ENCODE results near the gene ACAD9.

ACAD9 gene

GRCh38 chr3:128881576-128881975, 2.2 kb downstream of the ACAD9 start:
- no peak overlapping the region for H3K4me3 ChIP-seq (ENCODE audit: low read depth, low read length)
- no peak for TF ChIP-seq CTCF (IDR thresholded peaks at IDR 0.05; ENCODE audit: borderline replicate concordance, insufficient read depth, low read depth, low read length)

- no peak overlapping the region for H3K4me3 ChIP-seq (ENCODE audit: low read depth, low read length)
- TF ChIP-seq CTCF (IDR thresholded peaks at IDR 0.05; ENCODE audit: borderline replicate concordance, insufficient read depth, low read depth, low read length) = no peak
These were observed 3.3 kb downstream of the ACAD9 start for GRCh38 chr3:128882719-128883118.

- no peak for TF ChIP-seq CTCF (IDR thresholded peaks at IDR 0.05; ENCODE audit: borderline replicate concordance, insufficient read depth, low read depth, low read length)
- H3K4me3 ChIP-seq (ENCODE audit: low read depth, low read length) = no peak overlapping the region
These were observed 5.6 kb downstream of the ACAD9 start for GRCh38 chr3:128884992-128885391.

- H3K4me3 ChIP-seq (ENCODE audit: low read depth, low read length) = no peak overlapping the region
- no peak for TF ChIP-seq CTCF (IDR thresholded peaks at IDR 0.05; ENCODE audit: borderline replicate concordance, insufficient read depth, low read depth, low read length)
These were observed 9.9 kb downstream of the ACAD9 start for GRCh38 chr3:128889139-128889894.

GRCh38 chr3:128895843-128896697, 16.6 kb downstream of the ACAD9 start:
- no peak overlapping the region for H3K4me3 ChIP-seq (ENCODE audit: low read depth, low read length)
- no peak for TF ChIP-seq CTCF (IDR thresholded peaks at IDR 0.05; ENCODE audit: borderline replicate concordance, insufficient read depth, low read depth, low read length)

GRCh38 chr3:128902426-128902825, 23.0 kb downstream of the ACAD9 start:
- no peak overlapping the region for H3K4me3 ChIP-seq (ENCODE audit: low read depth, low read length)
- TF ChIP-seq CTCF (IDR thresholded peaks at IDR 0.05; ENCODE audit: borderline replicate concordance, insufficient read depth, low read depth, low read length) = no peak
